IMR-90 (cell line): ENCODE results near the gene TMEM154. TPM values are rescaled to one million over a fixed set of nuclear protein-coding genes. Genes with fewer than 3 reads are reported as not detected.

Source experiments
- ATAC-seq: fragments of 200-7000 bp; cut with Tn5 transposase; 2 replicates; pipeline ENCODE4 v1.9.1; 2020; ENCODE audit warnings: low read depth, mild to moderate bottlenecking, moderate library complexity
- BruUV-seq: library from RNA; stranded (reverse); fragments of 400-500 nt; replicated peaks from 2 replicates; lab custom pipeline; 2021; lab: Mats Ljungman, UMichigan
- CTCF ChIA-PET: fragments of 300-600 bp; formaldehyde crosslinking; extraction: SDS; loops from one replicate; lab custom pipeline; 2021; ENCODE audit warnings: antibody characterized with exemption; lab: Yijun Ruan, JAX
- POLR2A ChIA-PET: fragments of 300-600 bp; sonication (Branson Sonifier 250); formaldehyde crosslinking; loops from one replicate; lab custom pipeline; 2022; ENCODE audit warnings: antibody characterized with exemption; ENCODE audit not compliant: unreplicated experiment; lab: Charles Lee
- DNase-seq: peaks from one replicate; pipeline ENCODE4 v3.0.0; 2013
- H2AFZ ChIP-seq: replicated peaks from 2 replicates; pipeline ENCODE3; 2013; ENCODE audit warnings: low read length, mild to moderate bottlenecking; ENCODE audit not compliant: poor library complexity
- H2AK5ac ChIP-seq: 2 replicates; pipeline ENCODE4 v1.6.1; 2013; ENCODE audit warnings: low read depth, low read length, inconsistent platforms
- H2AK9ac ChIP-seq: replicated peaks from 2 replicates; pipeline ENCODE3; 2013; ENCODE audit warnings: mild to moderate bottlenecking, low read depth, low read length, moderate library complexity; ENCODE audit not compliant: poor library complexity
- H2BK120ac ChIP-seq: 2 replicates; pipeline ENCODE4 v1.6.1; 2013; ENCODE audit warnings: low read depth, low read length, inconsistent platforms
- H2BK15ac ChIP-seq: 3 replicates; pipeline ENCODE4 v1.6.1; 2013; ENCODE audit warnings: low read depth, low read length, inconsistent platforms
- H2BK20ac ChIP-seq: 2 replicates; pipeline ENCODE4 v1.6.1; 2013; ENCODE audit warnings: low read depth, mild to moderate bottlenecking, inconsistent platforms, low read length, moderate library complexity
- H2BK5ac ChIP-seq: 2 replicates; pipeline ENCODE4 v1.6.1; 2013; ENCODE audit warnings: mild to moderate bottlenecking, low read depth, low read length, inconsistent platforms; ENCODE audit not compliant: poor library complexity, severe bottlenecking
- H3K14ac ChIP-seq: replicated peaks from 2 replicates; pipeline ENCODE4 v1.6.1; 2013; ENCODE audit warnings: low read depth, low read length, inconsistent platforms
- H3K18ac ChIP-seq: 2 replicates; pipeline ENCODE4 v1.6.1; 2013; ENCODE audit warnings: low read depth, low read length, control low read depth
- H3K23ac ChIP-seq: 2 replicates; pipeline ENCODE4 v1.6.1; 2013; ENCODE audit warnings: low read depth, low read length, inconsistent platforms
- H3K27ac ChIP-seq: 2 replicates; pipeline ENCODE4 v1.5.1; 2013; ENCODE audit warnings: mild to moderate bottlenecking, control low read depth, low read length; ENCODE audit not compliant: insufficient read depth
- H3K27me3 ChIP-seq: 2 replicates; pipeline ENCODE4 v1.6.1; 2013; ENCODE audit warnings: low read length; ENCODE audit not compliant: control insufficient read depth, insufficient read depth
- H3K36me3 ChIP-seq: 2 replicates; pipeline ENCODE4 v1.6.1; 2013; ENCODE audit warnings: low read length, mixed read lengths; ENCODE audit not compliant: control insufficient read depth, insufficient read depth
- H3K4ac ChIP-seq: 2 replicates; pipeline ENCODE4 v1.6.1; 2013; ENCODE audit warnings: low read depth, low read length, inconsistent platforms
- H3K4me1 ChIP-seq: 2 replicates; pipeline ENCODE4 v1.6.1; 2013; ENCODE audit warnings: low read length, mixed read lengths; ENCODE audit not compliant: control insufficient read depth, insufficient read depth
- H3K4me2 ChIP-seq: 2 replicates; pipeline ENCODE4 v1.6.1; 2013; ENCODE audit warnings: low read depth, mild to moderate bottlenecking, control low read depth, low read length, moderate library complexity
- H3K4me3 ChIP-seq: 2 replicates; pipeline ENCODE4 v1.5.1; 2013; ENCODE audit warnings: low read depth, mild to moderate bottlenecking, control low read depth, low read length, moderate library complexity; ENCODE audit not compliant: insufficient read depth
- H3K56ac ChIP-seq: 2 replicates; pipeline ENCODE4 v1.6.1; 2013; ENCODE audit warnings: low read length, inconsistent platforms; ENCODE audit not compliant: insufficient read depth; ENCODE audit errors: extremely low read depth
- H3K79me1 ChIP-seq, 2 experiments: 2 replicates each; pipeline ENCODE4 v1.6.1; 2013; ENCODE audit warnings: low read length in 2 of 2, inconsistent platforms in 1 of 2, low read depth in 1 of 2
- H3K9ac ChIP-seq: 2 replicates; pipeline ENCODE4 v1.6.1; 2013; ENCODE audit warnings: low read depth, low read length, control low read depth
- H3K9me1 ChIP-seq: 2 replicates; pipeline ENCODE4 v1.6.1; 2013; ENCODE audit warnings: low read length, inconsistent platforms; ENCODE audit not compliant: insufficient read depth
- H3K9me3 ChIP-seq: 2 replicates; pipeline ENCODE4 v1.6.1; 2013; ENCODE audit warnings: low read length; ENCODE audit not compliant: control insufficient read depth, insufficient read depth
- H4K20me1 ChIP-seq: 2 replicates; pipeline ENCODE4 v1.6.1; 2013; ENCODE audit warnings: low read length, inconsistent platforms; ENCODE audit not compliant: insufficient read depth
- H4K5ac ChIP-seq: 2 replicates; pipeline ENCODE4 v1.6.1; 2013; ENCODE audit warnings: mild to moderate bottlenecking, low read depth, low read length, control low read depth
- H4K8ac ChIP-seq, 2 experiments: 2 replicates each; pipeline ENCODE4 v1.6.1; 2013; ENCODE audit warnings: low read depth in 2 of 2, low read length in 2 of 2, control low read depth in 1 of 2, inconsistent platforms in 1 of 2
- H4K91ac ChIP-seq: 2 replicates; pipeline ENCODE4 v1.6.1; 2013; ENCODE audit warnings: low read depth, low read length, inconsistent platforms; ENCODE audit not compliant: insufficient read depth
- BHLHE40 ChIP-seq: fragments of 150-350 bp; IDR thresholded peaks from 2 replicates; pipeline ENCODE4 v1.6.1; 2016; ENCODE audit warnings: mild to moderate bottlenecking, low read depth, low read length
- CHD1 ChIP-seq: IDR thresholded peaks from 2 replicates; pipeline ENCODE4 v1.6.1; 2012; ENCODE audit warnings: low read depth, low read length, improper control_type of control experiment
- ELK1 ChIP-seq: fragments of 150-350 bp; IDR thresholded peaks from 2 replicates; pipeline ENCODE4 v1.6.1; 2016; ENCODE audit warnings: low read depth, mild to moderate bottlenecking, low read length, moderate library complexity, borderline replicate concordance
- FOS ChIP-seq: fragments of 150-350 bp; IDR thresholded peaks from 2 replicates; pipeline ENCODE4 v1.6.1; 2016; ENCODE audit warnings: low read depth, low read length
- MAFK ChIP-seq: IDR thresholded peaks from 2 replicates; pipeline ENCODE4 v1.6.1; 2012; ENCODE audit warnings: low read depth, low read length, improper control_type of control experiment
- MAZ ChIP-seq: IDR thresholded peaks from 2 replicates; pipeline ENCODE4 v1.6.1; 2012; ENCODE audit warnings: low read depth, mild to moderate bottlenecking, low read length, improper control_type of control experiment, moderate library complexity, borderline replicate concordance
- MXI1 ChIP-seq: IDR thresholded peaks from 2 replicates; pipeline ENCODE4 v1.6.1; 2012; ENCODE audit warnings: low read depth, mild to moderate bottlenecking, low read length, moderate library complexity, borderline replicate concordance
- NFE2L2 ChIP-seq: fragments of 150-350 bp; IDR thresholded peaks from 2 replicates; pipeline ENCODE4 v1.6.1; 2016; ENCODE audit warnings: low read depth, mild to moderate bottlenecking, low read length
- POLR2A ChIP-seq: IDR thresholded peaks from 2 replicates; pipeline ENCODE4 v1.6.1; 2012; ENCODE audit warnings: mild to moderate bottlenecking, low read depth, low read length
- RAD21 ChIP-seq: IDR thresholded peaks from 2 replicates; pipeline ENCODE4 v1.6.1; 2012; ENCODE audit warnings: low read length, improper control_type of control experiment
- RCOR1 ChIP-seq: IDR thresholded peaks from 2 replicates; pipeline ENCODE4 v1.6.1; 2012; ENCODE audit warnings: mild to moderate bottlenecking, low read length, improper control_type of control experiment; ENCODE audit not compliant: insufficient replicate concordance
- SMC3 ChIP-seq: fragments of 150-350 bp; IDR thresholded peaks from 2 replicates; pipeline ENCODE4 v1.6.1; 2016; ENCODE audit warnings: low read depth, mild to moderate bottlenecking, antibody characterized with exemption, low read length, moderate library complexity
- WGBS, 2 experiments: methylation state at CpG; one replicate each; pipeline versions ENCODE4 v1.1.5 to v1.1.7; 2013; ENCODE audit warnings: missing lambda C conversion rate in 2 of 2; ENCODE audit not compliant: insufficient read length in 1 of 2; ENCODE audit errors: extremely low coverage in 2 of 2; 5-methylcytosine and 5-hydroxymethylcytosine counted together
- dilution Hi-C: fragments of 300-500 bp; cut with HindIII; formaldehyde crosslinking; loops from one replicate; pipeline ENCODE4 v1.14.3; 2018; ENCODE audit warnings: low sequenced_read_pairs; ENCODE audit not compliant: unreplicated experiment
- in situ Hi-C: fragments of 300-500 bp; cut with MboI; formaldehyde crosslinking; loops from 3 replicates; pipeline ENCODE4 v1.14.3; 2019; ENCODE audit warnings: low sequenced_read_pairs, inconsistent platforms, mixed read lengths
- intact Hi-C: fragments of 100-400 bp; cut with micrococcal nuclease; formaldehyde crosslinking; loops from 2 replicates; pipeline ENCODE4 v1.10.0; 2022
- polyA plus RNA-seq, 3 experiments: library from polyadenylated mRNA; depleted of rRNA; stranded (reverse); fragments of >200 nt; gene quantifications; 2 replicates each; pipeline ENCODE4 v1.2.3, GENCODE V29; 2012; ENCODE audit warnings: low replicate concordance in 1 of 3
- total RNA-seq: library from RNA; depleted of rRNA; stranded (reverse); fragments of >200 nt; gene quantifications from 2 replicates; pipeline ENCODE4 v1.2.3, GENCODE V29; 2012
- TF ChIP-seq, protein P1 (sequence below): conservative IDR thresholded peaks from 2 replicates; pipeline ENCODE4 v1.5.1; 2012; ENCODE audit warnings: mild to moderate bottlenecking, low read depth, low read length, improper control_type of control experiment
- TF ChIP-seq, protein P2 (sequence below): fragments of 150-350 bp; IDR thresholded peaks from 2 replicates; pipeline ENCODE4 v1.6.1; 2017; ENCODE audit warnings: mild to moderate bottlenecking, antibody characterized with exemption, low read length, low read depth

TMEM154 gene
- total and polyA plus RNA-seq, 2 of the 4 experiments (the other 2 are of a cell fraction), result 0.12 to 0.18 TPM

DNA sequence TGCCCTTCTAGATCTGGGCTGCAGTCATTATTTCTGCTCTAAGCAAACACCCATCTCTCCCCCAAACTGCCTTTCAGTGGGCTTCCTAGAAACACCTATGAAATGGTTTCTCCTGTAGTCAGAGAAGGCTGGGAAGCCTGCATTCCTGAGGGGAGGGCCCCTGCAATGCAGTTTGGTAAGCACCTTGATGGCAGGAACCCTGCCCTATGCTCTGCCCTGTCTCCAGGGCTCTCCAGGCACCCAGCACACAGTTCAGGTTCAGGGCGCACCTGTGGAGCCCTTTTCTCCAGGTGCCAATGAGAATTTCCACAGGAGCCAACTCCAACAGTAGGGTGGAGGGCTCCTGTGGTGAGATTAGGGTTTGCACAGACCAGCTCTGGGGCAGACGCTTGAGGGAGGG is 74.8 kb downstream of the TMEM154 start:
- Histone ChIP-seq H2AFZ (no peak overlapping the region), H3K23ac (no peak overlapping the region), H4K91ac (no peak overlapping the region), H3K27ac (no peak overlapping the region), H3K18ac (no peak overlapping the region), H2BK20ac (no peak overlapping the region), H3K9ac (no peak overlapping the region), H2BK120ac (no peak overlapping the region), H4K5ac (no peak overlapping the region), H3K4me1 (peaks cover 2% of the 10 kb centered on the region; the same call in 1 of the 2 replicates), H2AK9ac (no peak overlapping the region), H3K27me3 (peaks cover 10% of the 10 kb centered on the region), H3K9me1 (no peaks in the 10 kb centered on the region), H3K4me2 (no peak overlapping the region), H3K36me3 (no peaks in the 10 kb centered on the region), H2BK5ac (no peak overlapping the region), H2BK15ac (no peak overlapping the region), H3K79me1 (no peaks in the 10 kb centered on the region), H2AK5ac (no peak overlapping the region), H3K9me3 (no peaks in the 10 kb centered on the region), H3K4ac (no peak overlapping the region), H3K14ac (no peak overlapping the region), H3K56ac (no peak overlapping the region), H4K20me1 (no peaks in the 10 kb centered on the region), H4K8ac (no peak overlapping the region), H3K4me3 (no peak overlapping the region)
- DNase-seq (no peak), ATAC-seq (no peak)
- in situ Hi-C loops, result no loop called here
- dilution Hi-C loops, result no loop called here
- CTCF ChIA-PET, result no interaction called here
- no TSS peak for BruUV-seq
- TF ChIP-seq ELK1 (no peak), SMC3 (no peak), RCOR1 (no peak), CHD1 (no peak), FOS (no peak), POLR2A (no peak), MAZ (no peak; the same call in 1 of the 2 replicates), RAD21 (no peak), BHLHE40 (no peak), NFE2L2 (no peak), MXI1 (no peak), MAFK (no peak)
- TF ChIP-seq, protein P1, sequence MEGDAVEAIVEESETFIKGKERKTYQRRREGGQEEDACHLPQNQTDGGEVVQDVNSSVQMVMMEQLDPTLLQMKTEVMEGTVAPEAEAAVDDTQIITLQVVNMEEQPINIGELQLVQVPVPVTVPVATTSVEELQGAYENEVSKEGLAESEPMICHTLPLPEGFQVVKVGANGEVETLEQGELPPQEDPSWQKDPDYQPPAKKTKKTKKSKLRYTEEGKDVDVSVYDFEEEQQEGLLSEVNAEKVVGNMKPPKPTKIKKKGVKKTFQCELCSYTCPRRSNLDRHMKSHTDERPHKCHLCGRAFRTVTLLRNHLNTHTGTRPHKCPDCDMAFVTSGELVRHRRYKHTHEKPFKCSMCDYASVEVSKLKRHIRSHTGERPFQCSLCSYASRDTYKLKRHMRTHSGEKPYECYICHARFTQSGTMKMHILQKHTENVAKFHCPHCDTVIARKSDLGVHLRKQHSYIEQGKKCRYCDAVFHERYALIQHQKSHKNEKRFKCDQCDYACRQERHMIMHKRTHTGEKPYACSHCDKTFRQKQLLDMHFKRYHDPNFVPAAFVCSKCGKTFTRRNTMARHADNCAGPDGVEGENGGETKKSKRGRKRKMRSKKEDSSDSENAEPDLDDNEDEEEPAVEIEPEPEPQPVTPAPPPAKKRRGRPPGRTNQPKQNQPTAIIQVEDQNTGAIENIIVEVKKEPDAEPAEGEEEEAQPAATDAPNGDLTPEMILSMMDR, result no peak
- TF ChIP-seq, protein P2, sequence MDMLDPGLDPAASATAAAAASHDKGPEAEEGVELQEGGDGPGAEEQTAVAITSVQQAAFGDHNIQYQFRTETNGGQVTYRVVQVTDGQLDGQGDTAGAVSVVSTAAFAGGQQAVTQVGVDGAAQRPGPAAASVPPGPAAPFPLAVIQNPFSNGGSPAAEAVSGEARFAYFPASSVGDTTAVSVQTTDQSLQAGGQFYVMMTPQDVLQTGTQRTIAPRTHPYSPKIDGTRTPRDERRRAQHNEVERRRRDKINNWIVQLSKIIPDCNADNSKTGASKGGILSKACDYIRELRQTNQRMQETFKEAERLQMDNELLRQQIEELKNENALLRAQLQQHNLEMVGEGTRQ, result no peak
- WGBS, 2 experiments, result no CpG with 5 or more reads among the region's 2 CpGs
- POLR2A ChIA-PET, result no interaction called here
- intact Hi-C loops, result no loop called here
